Measurements from ENCODE around the gene GATB.

Gene GATB

GRCh38 chr4:151660676-151661075 lies 100.1 kb downstream of the GATB start:
- no peak for TF ChIP-seq CTCF (IDR thresholded peaks at IDR 0.05; ENCODE audit: borderline replicate concordance, control extremely low read depth, extremely low read depth, insufficient read depth, missing control alignments)
- DNase-seq (ENCODE audit: low spot score), result no peak
- in situ Hi-C loops (cut with MboI; ENCODE audit: low sequenced_read_pairs, unreplicated experiment), result no loop called here

GRCh38 chr4:151659601-151660364 lies 101.0 kb downstream of the GATB start:
- TF ChIP-seq CTCF (IDR thresholded peaks at IDR 0.05; ENCODE audit: borderline replicate concordance, control extremely low read depth, extremely low read depth, insufficient read depth, missing control alignments), result no peak
- DNase-seq (ENCODE audit: low spot score), result no peak
- in situ Hi-C loops (cut with MboI; ENCODE audit: low sequenced_read_pairs, unreplicated experiment), result no loop called here

- no peak for TF ChIP-seq CTCF (IDR thresholded peaks at IDR 0.05; ENCODE audit: borderline replicate concordance, control extremely low read depth, extremely low read depth, insufficient read depth, missing control alignments)
- in situ Hi-C loops (cut with MboI; ENCODE audit: low sequenced_read_pairs, unreplicated experiment), result no loop called here
- no peak for DNase-seq (ENCODE audit: low spot score)
These were observed 101.7 kb downstream of the GATB start for GRCh38 chr4:151658959-151659600.

- TF ChIP-seq CTCF (IDR thresholded peaks at IDR 0.05; ENCODE audit: borderline replicate concordance, control extremely low read depth, extremely low read depth, insufficient read depth, missing control alignments), result no peak
- DNase-seq (ENCODE audit: low spot score), result no peak
- in situ Hi-C loops (cut with MboI; ENCODE audit: low sequenced_read_pairs, unreplicated experiment), result no loop called here
These were observed 102.9 kb downstream of the GATB start for GRCh38 chr4:151657896-151658295.

- in situ Hi-C loops (cut with MboI; ENCODE audit: low sequenced_read_pairs, unreplicated experiment), result no loop called here
- TF ChIP-seq CTCF (IDR thresholded peaks at IDR 0.05; ENCODE audit: borderline replicate concordance, control extremely low read depth, extremely low read depth, insufficient read depth, missing control alignments), result no peak
- no peak for DNase-seq (ENCODE audit: low spot score)
These were observed 104.7 kb downstream of the GATB start for GRCh38 chr4:151656058-151656457.

GRCh38 chr4:151653548-151653918 lies 107.3 kb downstream of the GATB start:
- TF ChIP-seq CTCF (IDR thresholded peaks at IDR 0.05; ENCODE audit: borderline replicate concordance, control extremely low read depth, extremely low read depth, insufficient read depth, missing control alignments), result no peak
- in situ Hi-C loops (cut with MboI; ENCODE audit: low sequenced_read_pairs, unreplicated experiment), result no loop called here
- DNase-seq (ENCODE audit: low spot score), result no peak
